GM12892 (cell line): Measurements from ENCODE around the gene VAMP2.
A peak's percentile ranks its signal among the peaks of the same experiment; 100 is the strongest.

Experiments used
- POLR2A ChIP-seq: IDR thresholded peaks from 2 replicates; pipeline ENCODE4 v1.6.1; 2011; ENCODE audit warnings: low read depth, low read length, control low read depth
- POLR2AphosphoS5 ChIP-seq: IDR thresholded peaks from 2 replicates; pipeline ENCODE4 v1.6.1; 2011; ENCODE audit warnings: low read depth, low read length, control low read depth

GRCh38 chr17:8162997-8163977, 539 bp upstream of the VAMP2 start:
- TF ChIP-seq POLR2A (no peak), POLR2AphosphoS5 (0 out of 2 replicates have a peak, but pooled peaks have one; percentile 5)
